ENCODE data around the gene FMO5. TPM values are rescaled to one million over a fixed set of nuclear protein-coding genes. Genes with fewer than 3 reads are reported as not detected.

The FMO5 gene
- total RNA-seq, 1 donor from 2014 or later = 1.0 TPM

DNA sequence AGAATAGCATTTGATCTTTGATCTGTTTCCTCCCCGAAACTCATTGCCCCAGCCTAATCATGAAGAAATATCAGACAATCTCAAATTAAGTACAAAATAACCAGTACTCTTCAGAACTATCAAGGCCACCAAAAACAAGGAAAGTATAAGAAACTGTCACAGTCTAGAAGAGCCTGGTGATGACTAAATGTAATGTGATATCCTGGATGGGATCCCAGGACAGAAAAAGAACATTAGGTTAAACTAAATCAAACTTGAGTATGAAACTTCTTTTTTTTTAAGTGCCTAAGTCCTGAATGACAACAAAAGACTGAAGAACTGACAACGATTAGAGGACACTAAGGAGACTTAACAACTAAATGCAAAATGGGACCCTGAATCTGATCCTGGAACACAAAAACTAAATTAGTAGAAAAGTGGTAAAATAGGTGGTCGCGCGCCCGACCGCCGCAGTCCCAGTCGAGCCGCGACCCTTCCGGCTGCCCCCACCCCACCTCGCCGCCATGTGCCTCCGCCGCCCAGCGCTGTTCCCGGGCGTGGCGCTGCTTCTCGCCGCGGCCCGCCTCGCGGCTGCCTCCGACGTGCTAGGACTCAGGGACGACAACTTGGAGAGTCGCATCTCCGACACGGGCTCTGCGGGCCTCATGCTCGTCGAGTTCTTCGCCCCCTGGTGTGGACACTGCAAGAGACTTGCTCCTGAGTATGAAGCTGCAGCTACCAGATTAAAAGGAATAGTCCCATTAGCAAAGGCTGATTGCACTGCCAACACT lies 47.3 kb downstream of the FMO5 start:
- TF ChIP-seq, protein P1, sequence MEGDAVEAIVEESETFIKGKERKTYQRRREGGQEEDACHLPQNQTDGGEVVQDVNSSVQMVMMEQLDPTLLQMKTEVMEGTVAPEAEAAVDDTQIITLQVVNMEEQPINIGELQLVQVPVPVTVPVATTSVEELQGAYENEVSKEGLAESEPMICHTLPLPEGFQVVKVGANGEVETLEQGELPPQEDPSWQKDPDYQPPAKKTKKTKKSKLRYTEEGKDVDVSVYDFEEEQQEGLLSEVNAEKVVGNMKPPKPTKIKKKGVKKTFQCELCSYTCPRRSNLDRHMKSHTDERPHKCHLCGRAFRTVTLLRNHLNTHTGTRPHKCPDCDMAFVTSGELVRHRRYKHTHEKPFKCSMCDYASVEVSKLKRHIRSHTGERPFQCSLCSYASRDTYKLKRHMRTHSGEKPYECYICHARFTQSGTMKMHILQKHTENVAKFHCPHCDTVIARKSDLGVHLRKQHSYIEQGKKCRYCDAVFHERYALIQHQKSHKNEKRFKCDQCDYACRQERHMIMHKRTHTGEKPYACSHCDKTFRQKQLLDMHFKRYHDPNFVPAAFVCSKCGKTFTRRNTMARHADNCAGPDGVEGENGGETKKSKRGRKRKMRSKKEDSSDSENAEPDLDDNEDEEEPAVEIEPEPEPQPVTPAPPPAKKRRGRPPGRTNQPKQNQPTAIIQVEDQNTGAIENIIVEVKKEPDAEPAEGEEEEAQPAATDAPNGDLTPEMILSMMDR (conservative IDR thresholded peaks at IDR 0.05; ENCODE audit: low read depth, low read length) = no peak
- DNase-seq (ENCODE audit: low read depth) = no peak
- H3K4me3 ChIP-seq (ENCODE audit: low read depth, low read length) = no peak overlapping the region

DNA sequence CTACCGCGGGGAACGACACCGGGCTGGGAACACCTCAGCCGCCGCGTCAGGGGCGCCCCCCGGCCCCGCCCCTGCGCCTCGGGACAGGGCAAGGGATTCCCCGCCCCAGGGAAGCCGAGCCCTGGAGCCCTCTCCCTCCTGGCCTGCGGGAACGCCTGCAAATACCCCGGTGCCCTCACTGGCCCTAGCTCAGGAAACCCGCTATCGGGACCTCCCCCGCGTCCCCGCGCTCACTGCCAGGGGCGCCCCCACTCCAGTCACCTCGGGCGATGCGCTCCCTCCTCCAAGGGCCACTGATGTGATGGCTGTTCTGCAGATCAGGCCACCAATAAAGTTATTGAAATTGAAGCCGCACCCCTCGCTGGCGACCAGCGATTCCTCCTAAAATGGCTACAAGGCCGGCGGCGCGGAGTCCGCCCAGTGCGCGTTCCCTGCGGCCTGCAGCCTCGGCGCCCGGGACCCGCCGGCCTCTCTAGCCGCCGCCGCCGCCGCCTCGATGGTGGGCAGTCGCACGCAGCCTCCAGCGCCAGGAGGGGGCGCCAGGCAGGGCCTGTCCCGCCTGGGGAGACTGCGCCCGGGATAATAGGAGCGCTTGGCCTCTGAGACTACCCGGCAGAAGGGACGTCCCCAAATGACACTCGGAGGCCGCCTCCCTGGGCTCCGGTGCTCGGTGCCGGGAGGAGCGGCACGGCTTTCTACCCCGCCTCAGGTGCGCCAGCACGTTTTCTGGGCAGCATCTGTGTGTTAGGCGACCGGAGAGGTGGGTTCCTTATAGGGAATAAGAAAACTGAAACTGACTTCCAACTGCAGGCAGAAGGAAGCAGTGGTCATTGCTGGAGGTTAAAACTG lies 52.7 kb downstream of the FMO5 start, which contains the start of gene PRKAB2:
Gene PRKAB2, minus strand, starts transcription at position 303 of the 849 bp plus-strand sequence. CDS start 326 bp downstream, outside the sequence.
- peak within 1 kb of the TSS; percentile 92 for H3K4me3 ChIP-seq (ENCODE audit: low read depth, low read length)
- TF ChIP-seq, protein P1 (conservative IDR thresholded peaks at IDR 0.05; ENCODE audit: low read depth, low read length) = peak; percentile 74
- peak; percentile 74 for DNase-seq (ENCODE audit: low read depth)

DNA sequence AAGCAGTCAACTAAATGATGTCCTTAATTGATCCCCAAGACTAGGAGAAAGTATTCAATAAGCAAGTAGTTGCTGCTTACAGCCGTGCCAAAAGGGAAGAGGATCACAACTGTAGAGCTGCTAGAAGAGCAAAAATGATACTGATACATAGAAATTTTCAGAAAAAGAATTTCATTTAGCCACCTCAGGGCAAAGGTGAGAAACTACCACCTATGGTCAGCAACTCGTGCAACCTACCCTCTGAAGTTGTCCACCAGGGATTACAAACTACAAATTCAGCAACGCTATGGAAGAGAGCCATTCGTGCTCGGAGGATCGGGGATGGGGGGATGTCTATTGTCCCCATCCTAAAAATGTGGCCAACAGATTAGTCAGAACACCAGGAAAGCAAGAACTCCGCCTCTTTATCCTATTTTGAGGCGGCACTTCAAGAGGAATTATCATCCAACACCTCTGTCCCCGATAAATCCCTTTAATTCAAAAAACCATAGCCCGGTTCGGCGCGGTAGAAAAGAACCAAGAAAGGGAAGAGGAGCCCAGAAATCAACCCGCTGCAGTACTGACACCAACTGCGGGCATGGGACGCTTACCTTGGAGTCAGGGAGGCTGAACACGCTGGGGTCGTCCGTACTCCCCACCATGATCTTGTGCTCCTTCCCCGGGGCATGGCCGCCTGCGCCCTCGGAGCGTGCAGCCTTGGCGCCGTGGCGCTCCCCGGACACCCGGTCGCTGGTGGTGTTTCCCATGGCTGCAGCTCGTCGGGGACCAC lies 53.6 kb downstream of the FMO5 start:
- DNase-seq (ENCODE audit: low read depth) = no peak
- TF ChIP-seq, protein P1 (conservative IDR thresholded peaks at IDR 0.05; ENCODE audit: low read depth, low read length) = no peak
- H3K4me3 ChIP-seq (ENCODE audit: low read depth, low read length) = peak overlapping the region; percentile 92

DNA sequence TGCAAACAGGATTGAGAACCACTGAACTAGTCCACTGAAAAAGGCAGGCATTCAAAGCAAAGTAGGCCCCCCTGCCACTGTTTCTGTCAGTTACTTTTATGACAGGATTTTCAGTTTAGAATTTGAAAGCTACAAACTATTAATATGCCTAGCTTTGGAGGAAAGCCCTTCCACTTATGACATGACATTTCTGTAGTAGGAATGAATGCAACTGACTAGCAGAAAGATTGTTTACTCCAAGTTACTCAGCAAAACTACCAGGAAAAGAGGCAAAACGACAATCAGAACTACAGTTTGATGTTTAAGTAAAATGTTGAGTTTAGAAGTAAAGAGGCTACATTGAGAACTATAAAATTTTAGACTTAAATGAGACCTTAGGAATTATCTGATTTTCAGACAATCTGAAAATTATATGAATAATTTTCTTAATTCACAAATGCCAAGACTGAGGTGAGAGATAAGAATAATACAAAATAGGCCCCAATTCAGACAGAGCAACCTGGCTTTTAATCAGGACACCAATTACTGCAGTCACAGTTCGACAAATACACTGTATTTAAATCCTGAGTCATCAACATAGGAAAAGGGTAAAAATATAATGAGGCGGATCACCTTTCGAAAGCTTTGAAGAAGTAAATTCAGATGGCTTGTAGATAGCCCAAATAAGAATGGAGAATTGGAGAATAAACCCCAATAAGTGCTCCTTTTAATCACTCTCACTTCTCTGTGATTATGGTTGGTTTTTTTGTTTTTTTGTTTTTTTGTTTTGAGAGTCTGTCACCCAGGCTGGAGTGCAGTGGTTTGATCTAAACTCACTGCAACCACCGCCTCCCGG lies 55.1 kb downstream of the FMO5 start:
- DNase-seq (ENCODE audit: low read depth) = no peak
- H3K4me3 ChIP-seq (ENCODE audit: low read depth, low read length) = peak overlapping the region; percentile 92
- TF ChIP-seq, protein P1 (conservative IDR thresholded peaks at IDR 0.05; ENCODE audit: low read depth, low read length) = no peak

DNA sequence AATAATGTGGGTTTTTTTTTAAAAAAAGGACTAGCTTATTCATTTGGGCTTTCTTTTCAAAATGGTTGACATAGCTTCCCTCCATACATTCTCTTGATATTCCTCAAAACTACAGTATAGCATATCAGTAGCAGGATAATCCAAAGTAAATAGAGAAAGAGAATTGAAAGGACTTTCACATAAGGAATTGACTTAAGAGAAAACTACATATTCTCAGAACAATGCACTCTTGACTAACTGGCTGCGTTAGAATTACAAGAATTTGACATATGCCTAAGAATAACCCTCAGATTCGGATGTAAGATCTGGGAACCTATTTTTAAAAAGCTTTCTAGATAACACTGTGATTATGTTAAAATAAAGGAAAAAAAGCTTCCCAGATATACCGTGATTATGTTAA lies 56.0 kb downstream of the FMO5 start:
- TF ChIP-seq, protein P1 (conservative IDR thresholded peaks at IDR 0.05; ENCODE audit: low read depth, low read length) = no peak
- DNase-seq (ENCODE audit: low read depth) = no peak
- H3K4me3 ChIP-seq (ENCODE audit: low read depth, low read length) = no peak overlapping the region

DNA sequence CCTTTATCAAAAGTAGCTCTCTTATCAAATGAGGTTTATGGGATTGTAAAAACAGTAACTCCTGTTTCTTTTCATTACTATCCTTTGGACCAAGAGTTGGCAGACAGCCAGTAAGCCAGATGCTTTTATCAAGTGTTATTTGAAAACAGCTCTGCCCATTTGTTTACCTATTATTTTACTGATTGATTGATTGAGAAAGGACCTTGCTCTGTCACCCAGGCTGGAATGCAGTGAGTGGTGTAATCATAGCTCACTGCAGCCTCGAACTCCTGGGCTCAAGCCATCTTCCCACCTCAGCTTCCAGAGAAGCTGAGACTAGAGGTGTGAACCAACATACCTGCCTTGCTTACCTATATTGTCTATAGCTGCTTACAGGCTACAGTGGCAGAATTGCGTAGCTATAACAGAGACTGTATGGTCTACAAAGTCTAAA lies 56.5 kb downstream of the FMO5 start:
- no peak for DNase-seq (ENCODE audit: low read depth)
- no peak overlapping the region for H3K4me3 ChIP-seq (ENCODE audit: low read depth, low read length)
- TF ChIP-seq, protein P1 (conservative IDR thresholded peaks at IDR 0.05; ENCODE audit: low read depth, low read length) = no peak
